Activated T-cell treated with anti-CD3 and anti-CD28 coated beads, Interleukin-2, amount 50 U/mL, for 1 hour (primary cell): ENCODE measurements around the gene LYPD8.

Source experiments
- DNase-seq: peaks from one replicate; pipeline ENCODE4 v3.0.0-alpha.2; 2020

Gene LYPD8

GRCh38 chr1:248756636-248757035 lies 1.1 kb upstream of the LYPD8 start:
- DNase-seq = no peak

- DNase-seq = no peak
Measured at GRCh38 chr1:248756151-248756550, 592 bp upstream of the LYPD8 start.

GRCh38 chr1:248753708-248754280 lies 1.8 kb downstream of the LYPD8 start:
- DNase-seq = no peak

GRCh38 chr1:248753029-248753594 lies 2.4 kb downstream of the LYPD8 start:
- DNase-seq = no peak

- DNase-seq = no peak
Measured at GRCh38 chr1:248752161-248753028, 3.2 kb downstream of the LYPD8 start.

GRCh38 chr1:248751635-248752034 lies 3.9 kb downstream of the LYPD8 start:
- DNase-seq = no peak

GRCh38 chr1:248751142-248751541 lies 4.4 kb downstream of the LYPD8 start:
- no peak for DNase-seq

- DNase-seq = no peak
Measured at GRCh38 chr1:248750496-248750895, 5.1 kb downstream of the LYPD8 start.

GRCh38 chr1:248748211-248748610 lies 7.3 kb downstream of the LYPD8 start:
- no peak for DNase-seq

GRCh38 chr1:248740876-248741275 lies 14.7 kb downstream of the LYPD8 start:
- DNase-seq = no peak

- DNase-seq = no peak
Measured at GRCh38 chr1:248739572-248740205, 15.9 kb downstream of the LYPD8 start.

GRCh38 chr1:248737457-248737856 lies 18.1 kb downstream of the LYPD8 start:
- no peak for DNase-seq

- DNase-seq = no peak
Measured at GRCh38 chr1:248736977-248737376, 18.6 kb downstream of the LYPD8 start.

- DNase-seq = no peak
Measured at GRCh38 chr1:248733566-248733965, 22.0 kb downstream of the LYPD8 start.

- DNase-seq = no peak
Measured at GRCh38 chr1:248730507-248731335, 24.8 kb downstream of the LYPD8 start.

GRCh38 chr1:248714248-248714647 lies 41.3 kb downstream of the LYPD8 start:
- no peak for DNase-seq

GRCh38 chr1:248710305-248710900 lies 45.2 kb downstream of the LYPD8 start:
- DNase-seq = no peak

GRCh38 chr1:248704606-248705005 lies 51.0 kb downstream of the LYPD8 start:
- DNase-seq = no peak

- no peak for DNase-seq
Measured at GRCh38 chr1:248703674-248704073, 51.9 kb downstream of the LYPD8 start.

- no peak for DNase-seq
Measured at GRCh38 chr1:248702714-248703113, 52.8 kb downstream of the LYPD8 start, which contains the start of gene OR14I1. TSS of gene OR14I1 (minus strand) at chr1:248702766.

- DNase-seq = no peak
Measured at GRCh38 chr1:248699099-248699498, 56.5 kb downstream of the LYPD8 start.

- no peak for DNase-seq
Measured at GRCh38 chr1:248697907-248698306, 57.7 kb downstream of the LYPD8 start.
